ENCODE data around the gene REPS2. TPM values are rescaled to one million over a fixed set of nuclear protein-coding genes. Genes with fewer than 3 reads are reported as not detected.

REPS2 gene
- total and polyA plus RNA-seq, 2 donors = 1.3 to 15.6 TPM

DNA sequence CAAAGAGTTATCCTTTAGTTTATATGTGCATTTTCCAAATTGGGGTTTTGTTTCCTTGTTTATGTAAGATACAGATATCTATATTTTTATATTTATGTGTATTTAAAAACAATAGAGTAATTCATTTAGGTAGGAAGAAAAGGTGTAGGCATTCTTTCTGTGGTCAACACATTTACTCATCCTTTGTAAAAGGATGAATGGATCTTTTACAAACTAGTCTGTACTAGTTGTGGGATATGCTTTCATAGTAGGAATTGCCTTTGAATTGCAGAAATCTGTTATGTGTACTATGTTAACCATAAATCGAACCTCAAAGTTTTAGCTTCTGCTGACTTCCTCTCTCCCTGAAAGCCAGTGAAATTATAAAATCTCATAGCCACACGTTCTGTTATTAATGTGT, 128.5 kb downstream of the REPS2 start:
- DNase-seq (ENCODE audit: extremely low spot score) = no peak
- Histone ChIP-seq H3K36me3 (ENCODE audit: insufficient read depth) (no peaks in the 10 kb centered on the region), H3K4me1 (ENCODE audit: insufficient read depth) (no peaks in the 10 kb centered on the region), H3K27ac (ENCODE audit: low read depth) (no peak overlapping the region), H3K4me3 (ENCODE audit: low read depth, low read length) (no peak overlapping the region)
- 71% methylated on average over 2 of the region's 2 CpGs for WGBS

DNA sequence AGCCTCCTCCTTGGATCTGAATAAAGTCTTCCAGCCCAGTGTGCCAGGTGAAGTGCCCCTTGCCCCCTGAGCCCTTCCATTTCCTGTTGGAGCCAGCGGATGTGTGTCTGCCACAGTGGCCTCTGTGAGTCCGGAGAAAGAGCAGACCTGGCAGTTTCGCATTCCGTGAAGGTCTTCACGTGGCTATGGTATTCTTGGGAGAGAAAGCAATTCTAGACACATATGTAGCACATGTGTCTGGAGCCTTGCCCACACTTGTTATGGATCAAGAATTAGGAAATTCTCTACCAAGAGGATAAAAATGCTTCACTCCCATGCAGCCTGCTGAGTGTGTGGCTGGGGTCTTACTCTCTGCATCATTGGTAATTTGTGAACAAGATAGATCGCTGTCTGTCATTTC, 130.9 kb downstream of the REPS2 start:
- H3K36me3 ChIP-seq (ENCODE audit: insufficient read depth) = no peaks in the 10 kb centered on the region
- H3K4me1 ChIP-seq (ENCODE audit: insufficient read depth) = no peaks in the 10 kb centered on the region
- no peak overlapping the region for H3K27ac ChIP-seq (ENCODE audit: low read depth)
- 70% methylated on average over 6 of the region's 6 CpGs for WGBS
- no peak overlapping the region for H3K4me3 ChIP-seq (ENCODE audit: low read depth, low read length)
- DNase-seq (ENCODE audit: extremely low spot score) = no peak

DNA sequence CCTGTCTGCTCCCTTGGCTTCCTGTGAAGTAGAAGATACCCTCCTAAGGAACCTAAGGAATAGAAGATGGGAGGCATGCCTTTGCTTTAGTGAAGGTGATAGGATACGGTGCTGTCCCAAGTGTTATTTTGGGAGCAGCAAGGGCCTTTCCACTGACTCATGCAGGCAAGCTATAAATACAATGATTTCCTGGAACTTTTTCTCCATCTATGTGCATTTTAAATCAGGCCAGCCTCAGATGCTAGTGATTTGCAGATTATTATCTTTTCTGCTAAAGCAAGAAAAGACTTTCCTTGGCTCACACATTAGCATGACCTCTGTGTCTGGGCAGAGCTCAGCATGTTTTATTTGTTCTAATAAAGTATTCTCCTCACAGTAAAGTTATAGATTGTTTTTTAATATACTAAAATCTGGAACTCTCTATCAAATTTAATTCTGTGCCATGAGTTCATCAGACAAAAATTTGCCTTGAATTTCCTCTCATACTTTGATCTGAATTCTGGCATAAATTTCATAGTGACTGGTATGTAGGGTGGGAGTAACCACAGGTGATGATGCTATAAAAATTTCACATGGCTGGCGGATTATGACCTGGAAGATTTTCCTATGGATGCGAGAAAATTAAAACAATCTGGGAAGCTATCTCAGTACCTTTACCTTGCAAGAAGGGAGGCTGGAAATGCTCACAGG, 131.7 kb downstream of the REPS2 start:
- DNase-seq (ENCODE audit: extremely low spot score) = no peak
- 32% methylated on average over 3 of the region's 3 CpGs for WGBS
- Histone ChIP-seq H3K27ac (ENCODE audit: low read depth) (no peak overlapping the region), H3K36me3 (ENCODE audit: insufficient read depth) (no peaks in the 10 kb centered on the region), H3K4me1 (ENCODE audit: insufficient read depth) (no peaks in the 10 kb centered on the region), H3K4me3 (ENCODE audit: low read depth, low read length) (no peak overlapping the region)

GRCh38 chrX:17081511-17081910, 135.1 kb downstream of the REPS2 start:
- H3K4me1 ChIP-seq (ENCODE audit: insufficient read depth) = no peaks in the 10 kb centered on the region
- H3K27ac ChIP-seq (ENCODE audit: low read depth) = no peak overlapping the region
- 42% methylated on average over 3 of the region's 3 CpGs for WGBS
- no peaks in the 10 kb centered on the region for H3K36me3 ChIP-seq (ENCODE audit: insufficient read depth)
- no peak for DNase-seq (ENCODE audit: extremely low spot score)
- no peak overlapping the region for H3K4me3 ChIP-seq (ENCODE audit: low read depth, low read length)

GRCh38 chrX:17081968-17082367, 135.5 kb downstream of the REPS2 start:
- no peak for DNase-seq (ENCODE audit: extremely low spot score)
- no peaks in the 10 kb centered on the region for H3K4me1 ChIP-seq (ENCODE audit: insufficient read depth)
- 63% methylated on average over 2 of the region's 2 CpGs for WGBS
- no peaks in the 10 kb centered on the region for H3K36me3 ChIP-seq (ENCODE audit: insufficient read depth)
- H3K27ac ChIP-seq (ENCODE audit: low read depth) = no peak overlapping the region
- H3K4me3 ChIP-seq (ENCODE audit: low read depth, low read length) = no peak overlapping the region

DNA sequence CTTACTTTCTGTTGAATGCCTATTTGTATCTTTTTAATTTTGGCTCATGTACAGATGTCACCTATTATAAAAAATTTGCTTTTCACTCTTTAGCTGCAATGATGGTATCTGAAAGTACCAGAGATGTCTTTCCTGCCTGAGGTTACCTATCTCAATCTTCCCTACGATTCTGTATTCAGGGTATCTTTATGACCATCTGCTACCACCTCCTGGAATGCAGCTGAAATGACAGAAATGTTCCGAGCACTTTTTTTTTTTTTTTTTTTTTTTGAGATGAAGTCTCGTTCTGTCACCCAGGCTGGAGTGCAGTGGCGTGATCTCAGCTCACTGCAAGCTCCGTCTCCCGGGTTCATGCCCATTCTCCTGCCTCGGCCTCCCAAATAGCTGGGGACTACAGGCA, 136.4 kb downstream of the REPS2 start:
- no peaks in the 10 kb centered on the region for H3K36me3 ChIP-seq (ENCODE audit: insufficient read depth)
- H3K4me1 ChIP-seq (ENCODE audit: insufficient read depth) = no peaks in the 10 kb centered on the region
- H3K27ac ChIP-seq (ENCODE audit: low read depth) = no peak overlapping the region
- no peak overlapping the region for H3K4me3 ChIP-seq (ENCODE audit: low read depth, low read length)
- 60% methylated on average over 7 of the region's 7 CpGs for WGBS
- DNase-seq (ENCODE audit: extremely low spot score) = no peak

GRCh38 chrX:17086317-17086716, 139.9 kb downstream of the REPS2 start:
- WGBS = 93% methylated on average over 4 of the region's 4 CpGs
- Histone ChIP-seq H3K4me1 (ENCODE audit: insufficient read depth) (no peaks in the 10 kb centered on the region), H3K4me3 (ENCODE audit: low read depth, low read length) (no peak overlapping the region)

DNA sequence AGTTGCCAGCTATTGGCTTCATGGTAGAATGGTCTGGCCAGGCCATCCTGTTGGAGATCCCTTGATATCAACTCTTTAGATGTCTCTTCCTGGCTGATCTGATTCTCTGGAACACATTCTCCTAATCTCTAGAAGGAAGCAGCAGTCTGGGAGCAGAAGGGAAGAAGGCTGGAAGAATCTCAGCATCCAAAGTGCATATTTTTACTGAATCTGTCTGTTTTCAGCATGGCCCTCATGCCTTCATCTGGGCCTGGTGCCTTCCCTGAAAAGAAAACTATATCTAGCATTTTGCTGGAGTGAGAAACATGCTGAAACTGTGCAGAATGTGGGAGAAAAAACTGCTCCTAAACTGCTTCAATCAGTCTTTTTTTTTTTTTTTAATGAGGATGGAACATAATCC, 148.7 kb downstream of the REPS2 start:
- no peaks in the 10 kb centered on the region for H3K36me3 ChIP-seq (ENCODE audit: insufficient read depth)
- no peak overlapping the region for H3K27ac ChIP-seq (ENCODE audit: low read depth)
- H3K4me3 ChIP-seq (ENCODE audit: low read depth, low read length) = no peak overlapping the region
- no peak for DNase-seq (ENCODE audit: extremely low spot score)
- no peaks in the 10 kb centered on the region for H3K4me1 ChIP-seq (ENCODE audit: insufficient read depth)

More at GRCh38 chrX:17086317-17086716, 139.9 kb downstream of the REPS2 start:
- H3K27ac ChIP-seq (ENCODE audit: low read depth) = no peak overlapping the region
- DNase-seq (ENCODE audit: extremely low spot score) = no peak
- H3K36me3 ChIP-seq (ENCODE audit: insufficient read depth) = no peaks in the 10 kb centered on the region

DNA sequence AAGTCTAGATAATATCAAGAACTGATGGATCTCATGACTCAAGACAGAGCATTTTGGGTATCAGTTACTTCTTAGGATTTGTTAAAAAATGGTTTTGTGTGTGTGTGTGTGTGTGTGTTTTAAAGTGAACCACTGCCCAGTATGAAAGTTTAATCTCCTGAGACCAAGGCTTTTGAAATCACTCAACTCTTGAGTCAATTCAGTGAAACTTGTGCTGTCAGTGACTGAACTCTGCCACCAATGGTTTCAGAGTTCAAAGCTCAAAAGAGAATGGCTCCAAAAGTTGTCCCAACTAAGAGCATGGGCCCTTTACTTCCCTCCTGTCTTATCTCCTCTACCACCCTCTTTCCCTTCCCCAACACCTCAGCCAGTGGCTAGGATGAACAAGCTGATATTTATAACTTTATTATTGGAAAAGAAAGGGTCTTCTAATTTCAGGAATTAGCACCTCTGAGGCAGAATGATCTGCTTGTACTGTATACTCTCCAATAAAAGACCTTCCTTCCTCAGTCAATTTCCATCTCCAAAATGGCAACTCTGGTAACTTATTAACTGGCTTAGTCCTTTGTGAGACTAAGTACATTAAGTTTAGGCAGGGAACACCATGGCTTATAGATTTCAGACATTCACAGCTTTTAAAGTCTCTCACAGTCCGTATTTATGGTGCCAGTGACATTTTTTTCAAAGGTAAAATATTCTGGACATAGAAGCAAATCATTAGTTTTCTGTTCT, 152.2 kb downstream of the REPS2 start:
- 82% methylated on average over 1 of the region's 1 CpG for WGBS
- Histone ChIP-seq H3K36me3 (ENCODE audit: insufficient read depth) (no peaks in the 10 kb centered on the region), H3K27ac (ENCODE audit: low read depth) (no peak overlapping the region), H3K4me3 (ENCODE audit: low read depth, low read length) (no peak overlapping the region), H3K4me1 (ENCODE audit: insufficient read depth) (no peaks in the 10 kb centered on the region)
- DNase-seq (ENCODE audit: extremely low spot score) = no peak

DNA sequence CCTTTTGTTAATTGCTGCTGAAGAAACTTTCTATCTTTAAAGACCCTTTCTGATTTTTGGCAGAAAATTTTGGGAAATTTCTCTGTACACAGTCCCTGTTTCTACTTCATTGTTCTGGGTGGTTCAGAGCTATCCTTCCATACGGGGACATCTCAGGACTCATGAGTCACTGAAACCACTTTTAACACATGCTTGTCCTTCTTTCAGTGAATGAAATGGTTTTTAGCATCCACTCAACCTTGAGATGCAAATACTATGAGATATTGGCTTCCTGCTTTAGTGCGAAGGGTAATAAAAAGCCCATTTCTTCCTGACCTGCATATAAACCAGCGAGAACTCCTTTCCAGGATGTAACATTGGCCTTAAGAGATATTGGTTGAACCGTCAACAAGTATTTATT, 158.0 kb downstream of the REPS2 start:
- H3K36me3 ChIP-seq (ENCODE audit: insufficient read depth) = no peaks in the 10 kb centered on the region
- 91% methylated on average over 4 of the region's 4 CpGs for WGBS
- no peak overlapping the region for H3K4me3 ChIP-seq (ENCODE audit: low read depth, low read length)
- DNase-seq (ENCODE audit: extremely low spot score) = no peak
- H3K4me1 ChIP-seq (ENCODE audit: insufficient read depth) = no peaks in the 10 kb centered on the region
- no peak overlapping the region for H3K27ac ChIP-seq (ENCODE audit: low read depth)

DNA sequence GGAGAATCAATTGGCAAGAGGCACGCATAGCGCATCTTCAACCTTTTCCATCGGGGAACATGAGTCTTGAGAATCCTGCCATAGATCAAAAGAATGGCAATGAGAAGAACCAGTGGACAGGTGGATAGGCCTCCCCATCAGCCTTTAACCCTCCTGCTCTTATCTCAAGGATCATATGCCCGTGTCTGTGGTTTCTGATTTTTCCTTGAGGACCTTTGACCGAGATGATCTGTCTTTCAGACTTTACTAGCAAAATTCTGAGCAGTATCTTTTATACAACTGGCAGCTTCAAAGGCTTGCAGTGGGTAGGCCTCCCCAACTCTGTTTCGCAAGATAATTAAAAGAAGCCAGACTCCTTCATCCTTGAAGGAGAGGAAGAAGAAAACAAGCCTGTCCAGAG, 174.4 kb downstream of the REPS2 start:
- H3K36me3 ChIP-seq (ENCODE audit: insufficient read depth) = no peaks in the 10 kb centered on the region
- no peak overlapping the region for H3K27ac ChIP-seq (ENCODE audit: low read depth)
- DNase-seq (ENCODE audit: extremely low spot score) = no peak
- H3K4me1 ChIP-seq (ENCODE audit: insufficient read depth) = no peaks in the 10 kb centered on the region
- no peak overlapping the region for H3K4me3 ChIP-seq (ENCODE audit: low read depth, low read length)
- 84% methylated on average over 6 of the region's 6 CpGs for WGBS

GRCh38 chrX:17154001-17154400, 207.5 kb downstream of the REPS2 start:
- no peak for DNase-seq (ENCODE audit: extremely low spot score)
- WGBS = 91% methylated on average over 2 of the region's 2 CpGs
- Histone ChIP-seq H3K36me3 (ENCODE audit: insufficient read depth) (no peaks in the 10 kb centered on the region), H3K4me3 (ENCODE audit: low read depth, low read length) (no peak overlapping the region), H3K4me1 (ENCODE audit: insufficient read depth) (no peaks in the 10 kb centered on the region), H3K27ac (ENCODE audit: low read depth) (no peak overlapping the region)

DNA sequence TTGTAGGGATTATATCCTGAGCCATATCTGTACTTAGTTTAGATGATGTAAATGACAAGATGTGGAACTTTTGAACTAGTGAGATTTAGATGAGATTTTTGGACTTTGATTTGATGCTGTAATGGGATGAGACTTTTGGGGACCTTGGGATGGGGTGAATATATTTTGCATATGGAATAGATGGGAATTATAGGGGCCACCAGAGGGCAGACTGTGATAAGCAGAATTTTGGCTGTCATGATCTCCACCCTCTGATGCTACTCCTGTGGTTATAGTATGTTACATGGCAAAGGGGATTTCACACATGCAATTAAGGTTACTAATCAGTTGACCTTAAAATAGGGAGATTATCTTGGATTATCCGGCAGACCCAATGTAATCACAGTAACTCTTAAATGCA, 214.5 kb downstream of the REPS2 start:
- H3K36me3 ChIP-seq (ENCODE audit: insufficient read depth) = no peaks in the 10 kb centered on the region
- H3K4me3 ChIP-seq (ENCODE audit: low read depth, low read length) = no peak overlapping the region
- H3K4me1 ChIP-seq (ENCODE audit: insufficient read depth) = no peaks in the 10 kb centered on the region
- 81% methylated on average over 1 of the region's 1 CpG for WGBS
- no peak overlapping the region for H3K27ac ChIP-seq (ENCODE audit: low read depth)
- DNase-seq (ENCODE audit: extremely low spot score) = no peak

DNA sequence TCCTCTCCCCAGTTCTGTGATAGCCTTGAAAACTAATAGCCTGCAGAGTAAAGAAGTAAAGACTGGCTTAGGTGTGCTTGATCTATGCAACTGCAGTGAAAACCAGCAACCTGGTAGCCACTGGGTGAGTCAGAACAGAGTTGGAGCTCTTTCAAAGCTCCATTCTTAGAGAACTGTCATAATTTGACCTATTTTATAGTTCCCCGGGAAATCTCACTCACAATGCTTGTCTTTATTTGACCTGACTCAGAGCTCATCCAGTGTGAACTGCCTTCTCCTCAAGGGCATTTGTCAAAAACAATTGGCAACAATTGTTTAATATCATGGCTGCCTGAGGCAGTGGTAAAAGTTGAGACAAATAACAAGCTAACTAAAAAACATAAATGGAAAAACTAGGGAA, 215.5 kb downstream of the REPS2 start:
- DNase-seq (ENCODE audit: extremely low spot score) = no peak
- Histone ChIP-seq H3K4me3 (ENCODE audit: low read depth, low read length) (no peak overlapping the region), H3K4me1 (ENCODE audit: insufficient read depth) (no peaks in the 10 kb centered on the region), H3K27ac (ENCODE audit: low read depth) (no peak overlapping the region), H3K36me3 (ENCODE audit: insufficient read depth) (no peaks in the 10 kb centered on the region)
- 100% methylated on average over 1 of the region's 1 CpG for WGBS
